GM06990 (cell line): Measurements from ENCODE around the gene IRF7.

Experiments
- DNase-seq: peaks from one replicate; pipeline ENCODE4 v3.0.0-alpha.2; 2011; ENCODE audit not compliant: insufficient read length; ENCODE audit errors: extremely low read depth
- H3K27me3 ChIP-seq: replicated peaks from 2 replicates; pipeline ENCODE4 v1.6.0; 2011; ENCODE audit warnings: low read length; ENCODE audit not compliant: control insufficient read depth, insufficient read depth
- H3K36me3 ChIP-seq: 2 replicates; pipeline ENCODE4 v1.5.1; 2011; ENCODE audit warnings: low read length; ENCODE audit not compliant: control insufficient read depth, insufficient read depth
- H3K4me3 ChIP-seq: replicated peaks from 2 replicates; pipeline ENCODE4 v1.5.1; 2011; ENCODE audit warnings: low read depth, mild to moderate bottlenecking, control low read depth, low read length
- TF ChIP-seq, protein P1 (sequence below): IDR thresholded peaks from 2 replicates; pipeline ENCODE4 v1.5.1; 2011; ENCODE audit warnings: low read length, control low read depth, mild to moderate bottlenecking, inconsistent platforms; ENCODE audit not compliant: insufficient read depth, poor library complexity, severe bottlenecking

The IRF7 gene

DNA sequence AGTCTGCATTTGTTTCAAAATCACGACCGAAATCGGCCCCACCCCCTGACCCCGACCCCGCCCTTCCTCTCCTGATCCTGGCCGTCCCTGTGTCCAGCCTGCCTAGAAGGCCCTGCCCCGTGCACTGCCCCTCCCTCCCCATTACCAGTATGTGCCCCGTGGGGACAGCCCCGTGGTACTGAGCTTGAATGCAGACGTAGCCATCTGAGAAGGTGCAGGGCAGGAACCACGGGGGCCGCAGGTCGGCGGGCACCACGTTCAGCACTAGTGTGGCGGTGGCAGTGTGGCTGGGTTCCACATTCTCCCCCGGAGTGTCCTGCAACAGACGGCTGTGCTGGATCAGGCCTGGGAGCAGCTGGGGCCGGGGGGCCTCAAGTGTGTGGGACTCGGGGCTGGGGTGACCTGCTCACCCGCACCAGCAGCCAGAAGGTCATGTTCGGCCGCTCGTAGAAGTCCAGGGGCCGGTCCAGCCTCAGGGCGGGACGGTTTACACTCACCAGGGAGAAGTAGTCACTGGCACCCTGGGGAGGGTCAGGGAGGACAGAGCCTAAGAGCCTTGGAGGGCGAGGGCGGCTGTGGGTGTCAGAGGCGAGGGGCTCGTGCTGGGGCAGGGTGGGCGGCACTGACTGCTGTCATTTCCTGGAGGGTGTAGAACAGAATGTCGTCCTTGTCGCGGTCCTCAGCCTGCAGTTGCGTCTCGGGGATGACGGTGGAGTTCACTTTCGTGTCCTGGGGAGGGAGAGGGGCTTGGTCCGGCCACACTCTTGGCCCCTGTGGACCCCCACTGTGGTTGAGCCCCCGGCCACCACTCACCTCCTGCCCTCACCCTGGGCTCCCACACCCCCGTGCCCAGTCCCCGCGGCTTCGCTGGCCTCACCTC is 5.4 kb upstream of the IRF7 start:
- H3K27me3 ChIP-seq = no peaks in the 10 kb centered on the region
- H3K36me3 ChIP-seq = no peaks in the 10 kb centered on the region; the same call in 1 of the 2 replicates
- TF ChIP-seq, protein P1, sequence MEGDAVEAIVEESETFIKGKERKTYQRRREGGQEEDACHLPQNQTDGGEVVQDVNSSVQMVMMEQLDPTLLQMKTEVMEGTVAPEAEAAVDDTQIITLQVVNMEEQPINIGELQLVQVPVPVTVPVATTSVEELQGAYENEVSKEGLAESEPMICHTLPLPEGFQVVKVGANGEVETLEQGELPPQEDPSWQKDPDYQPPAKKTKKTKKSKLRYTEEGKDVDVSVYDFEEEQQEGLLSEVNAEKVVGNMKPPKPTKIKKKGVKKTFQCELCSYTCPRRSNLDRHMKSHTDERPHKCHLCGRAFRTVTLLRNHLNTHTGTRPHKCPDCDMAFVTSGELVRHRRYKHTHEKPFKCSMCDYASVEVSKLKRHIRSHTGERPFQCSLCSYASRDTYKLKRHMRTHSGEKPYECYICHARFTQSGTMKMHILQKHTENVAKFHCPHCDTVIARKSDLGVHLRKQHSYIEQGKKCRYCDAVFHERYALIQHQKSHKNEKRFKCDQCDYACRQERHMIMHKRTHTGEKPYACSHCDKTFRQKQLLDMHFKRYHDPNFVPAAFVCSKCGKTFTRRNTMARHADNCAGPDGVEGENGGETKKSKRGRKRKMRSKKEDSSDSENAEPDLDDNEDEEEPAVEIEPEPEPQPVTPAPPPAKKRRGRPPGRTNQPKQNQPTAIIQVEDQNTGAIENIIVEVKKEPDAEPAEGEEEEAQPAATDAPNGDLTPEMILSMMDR = no peak
- DNase-seq = peak; percentile 11
- no peak overlapping the region for H3K4me3 ChIP-seq

DNA sequence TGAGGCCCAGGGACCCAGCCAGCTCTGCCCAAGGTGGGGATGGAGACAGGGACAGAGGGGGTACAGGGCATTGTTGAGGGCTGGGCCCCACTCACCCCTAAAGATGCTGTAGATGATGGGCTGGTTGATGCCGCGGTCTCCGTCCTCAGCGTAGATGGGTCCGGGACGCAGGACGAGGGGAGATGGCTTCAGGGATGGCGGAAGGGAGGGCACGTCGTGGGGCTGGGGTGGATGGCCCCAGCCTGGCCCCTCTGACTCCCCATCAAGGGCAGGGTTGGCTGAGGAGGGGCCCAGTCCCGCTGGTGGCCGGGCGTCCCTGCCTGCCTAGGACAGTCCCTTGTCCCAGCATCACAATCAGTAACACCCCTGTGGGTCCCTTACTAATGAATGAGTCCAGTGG is 4.5 kb upstream of the IRF7 start:
- peak; percentile 7 for DNase-seq
- peaks cover 2% of the 10 kb centered on the region for H3K36me3 ChIP-seq

DNA sequence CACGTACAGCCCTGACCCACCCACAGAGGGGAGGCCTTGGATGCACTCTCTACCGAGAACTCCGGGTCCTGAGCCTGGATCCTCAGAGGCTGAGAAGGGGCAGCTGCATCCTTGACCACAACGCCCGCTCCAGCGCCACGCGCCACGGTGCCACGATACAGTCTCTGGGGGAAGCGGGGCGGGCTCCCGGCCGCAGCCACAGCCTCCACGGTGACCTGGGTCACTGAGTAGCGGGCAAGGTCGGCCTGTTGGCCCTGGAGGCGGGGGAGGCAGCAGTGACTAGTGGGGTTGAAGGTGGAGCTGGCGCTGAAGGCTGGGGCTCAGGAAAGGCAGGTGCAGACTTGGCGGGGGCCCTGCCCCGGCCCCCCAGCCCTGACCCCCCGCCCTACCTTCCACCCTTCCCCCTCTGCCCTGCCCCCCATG is 3.9 kb upstream of the IRF7 start:
- DNase-seq = no peak
- H3K4me3 ChIP-seq = no peak overlapping the region
- no peaks in the 10 kb centered on the region for H3K27me3 ChIP-seq
- TF ChIP-seq, protein P1 = no peak
- H3K36me3 ChIP-seq = peaks cover 3% of the 10 kb centered on the region

More for the DNA sequence above, 4.5 kb upstream of the IRF7 start:
- TF ChIP-seq, protein P1 = no peak
- H3K27me3 ChIP-seq = no peaks in the 10 kb centered on the region
- H3K4me3 ChIP-seq = no peak overlapping the region

DNA sequence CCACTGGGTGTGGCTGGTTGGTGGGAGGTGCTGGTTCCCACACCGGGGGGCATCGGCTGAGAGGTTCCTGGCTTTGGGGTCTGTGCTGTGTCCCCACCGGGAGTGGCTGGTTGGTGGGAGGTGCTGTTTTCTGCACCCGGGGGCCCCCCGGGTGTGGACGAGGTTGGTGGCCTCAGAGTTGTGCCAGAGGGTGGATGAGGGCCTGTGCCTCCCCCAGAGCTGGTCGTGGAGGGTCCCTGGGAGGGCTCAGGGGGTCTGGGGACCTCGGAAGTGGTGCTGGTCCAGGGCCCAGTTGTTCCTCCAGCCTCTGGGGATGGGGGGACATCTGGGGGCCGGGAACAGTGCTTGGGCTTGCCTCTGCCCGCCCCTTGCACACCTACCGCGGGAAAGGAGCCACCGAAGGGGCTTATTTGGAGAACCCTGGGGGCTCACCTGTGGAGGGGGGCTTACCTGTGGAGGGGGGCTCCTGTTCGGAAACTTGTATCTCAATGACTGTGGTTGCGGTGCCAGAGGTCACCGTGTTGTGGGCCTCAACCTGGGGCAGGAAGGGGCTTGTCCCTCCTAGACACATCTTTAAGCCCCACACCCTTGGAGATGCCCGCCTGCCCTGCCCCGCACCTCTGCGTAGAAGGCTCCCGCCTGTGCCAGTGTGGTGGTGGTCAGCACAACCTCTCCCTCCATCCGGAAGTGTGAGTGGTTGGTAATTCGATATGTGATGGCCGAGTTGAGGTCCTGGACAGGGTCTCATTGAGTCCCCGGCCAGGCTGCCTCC is 3.3 kb upstream of the IRF7 start:
- DNase-seq = no peak
- H3K36me3 ChIP-seq = peaks cover 7% of the 10 kb centered on the region

DNA sequence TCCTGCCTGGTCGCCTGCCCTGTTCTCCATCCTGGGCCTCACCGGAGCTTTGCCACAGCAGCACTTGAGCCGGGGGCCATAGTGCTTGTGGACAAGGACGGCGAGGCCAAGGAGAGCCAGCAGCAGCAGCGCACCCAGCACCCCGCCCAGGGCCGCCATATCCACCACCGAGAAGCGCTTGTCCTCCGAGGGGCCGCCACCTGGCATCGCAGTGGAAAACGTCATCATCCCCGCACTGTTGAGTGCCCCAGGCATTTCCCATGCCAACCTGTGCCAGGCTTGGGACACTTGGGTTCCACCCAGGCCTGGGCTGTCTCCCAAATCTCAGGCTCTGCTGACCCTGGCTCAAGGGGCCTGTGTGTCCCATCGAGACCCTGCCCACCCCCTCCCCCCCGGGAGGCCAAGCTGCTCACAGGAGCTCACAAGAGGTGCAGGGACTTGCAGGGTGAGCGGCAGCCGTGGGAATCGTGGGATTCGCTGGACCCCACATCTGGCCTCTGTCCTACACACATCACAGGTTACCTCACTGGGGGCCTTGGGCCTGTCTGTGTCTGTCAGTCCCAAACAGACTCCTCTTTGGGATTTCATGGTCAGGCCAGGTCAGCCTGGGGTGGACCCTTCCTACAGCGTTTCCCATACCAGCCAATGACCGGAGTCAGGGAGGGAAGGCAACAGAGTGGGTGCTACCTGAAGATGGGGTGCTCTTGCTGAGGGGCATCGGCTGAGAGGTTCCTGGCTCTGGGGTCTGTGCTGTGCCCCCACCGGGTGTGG is 2.3 kb upstream of the IRF7 start:
- Histone ChIP-seq H3K36me3 (peaks cover 14% of the 10 kb centered on the region), H3K27me3 (no peaks in the 10 kb centered on the region), H3K4me3 (no peak overlapping the region)
- no peak for DNase-seq
- TF ChIP-seq, protein P1 = no peak

More for the DNA sequence above, 3.3 kb upstream of the IRF7 start:
- TF ChIP-seq, protein P1 = no peak
- H3K27me3 ChIP-seq = no peaks in the 10 kb centered on the region
- no peak overlapping the region for H3K4me3 ChIP-seq
